ENCODE data around the gene YPEL2. TPM values are rescaled to one million over a fixed set of nuclear protein-coding genes. Genes with fewer than 3 reads are reported as not detected.
A peak's percentile ranks its signal among the peaks of the same experiment; 100 is the strongest.
"Not testable (repeated sequence)": the region's sequence is repeated elsewhere in the genome, so short reads cannot be mapped to it uniquely, and the experiment has no call there.

YPEL2 gene
- total RNA-seq, 1 donor from 2014 or later = 16.7 TPM

DNA sequence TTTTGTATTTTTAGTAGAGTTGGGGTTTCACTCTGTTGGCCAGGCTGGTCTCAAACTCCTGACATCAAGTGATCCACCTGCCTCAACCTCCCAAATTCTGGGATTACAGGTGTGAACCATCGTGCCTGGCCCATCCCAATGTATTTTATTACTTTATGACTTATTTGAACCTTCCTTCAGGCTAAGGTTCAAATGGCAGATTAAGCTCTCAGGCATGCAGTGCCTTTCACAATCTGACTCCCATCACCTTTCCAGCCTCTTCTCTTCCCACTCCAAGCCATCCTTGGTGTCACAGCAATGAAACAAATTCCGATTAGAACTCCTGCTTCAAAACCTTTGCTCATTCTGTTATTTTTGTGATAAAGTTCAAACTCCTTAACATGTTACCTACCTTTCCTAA lies 26.6 kb upstream of the YPEL2 start:
- TF ChIP-seq POLR2A (IDR thresholded peaks at IDR 0.05) (no peak), POLR2AphosphoS5 (IDR thresholded peaks at IDR 0.05; ENCODE audit: insufficient read depth in 1 of 2, low read depth in 1 of 2) (no peak)
- TF ChIP-seq, protein P1, sequence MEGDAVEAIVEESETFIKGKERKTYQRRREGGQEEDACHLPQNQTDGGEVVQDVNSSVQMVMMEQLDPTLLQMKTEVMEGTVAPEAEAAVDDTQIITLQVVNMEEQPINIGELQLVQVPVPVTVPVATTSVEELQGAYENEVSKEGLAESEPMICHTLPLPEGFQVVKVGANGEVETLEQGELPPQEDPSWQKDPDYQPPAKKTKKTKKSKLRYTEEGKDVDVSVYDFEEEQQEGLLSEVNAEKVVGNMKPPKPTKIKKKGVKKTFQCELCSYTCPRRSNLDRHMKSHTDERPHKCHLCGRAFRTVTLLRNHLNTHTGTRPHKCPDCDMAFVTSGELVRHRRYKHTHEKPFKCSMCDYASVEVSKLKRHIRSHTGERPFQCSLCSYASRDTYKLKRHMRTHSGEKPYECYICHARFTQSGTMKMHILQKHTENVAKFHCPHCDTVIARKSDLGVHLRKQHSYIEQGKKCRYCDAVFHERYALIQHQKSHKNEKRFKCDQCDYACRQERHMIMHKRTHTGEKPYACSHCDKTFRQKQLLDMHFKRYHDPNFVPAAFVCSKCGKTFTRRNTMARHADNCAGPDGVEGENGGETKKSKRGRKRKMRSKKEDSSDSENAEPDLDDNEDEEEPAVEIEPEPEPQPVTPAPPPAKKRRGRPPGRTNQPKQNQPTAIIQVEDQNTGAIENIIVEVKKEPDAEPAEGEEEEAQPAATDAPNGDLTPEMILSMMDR (IDR thresholded peaks at IDR 0.05) = no peak
- H3K36me3 ChIP-seq = no peaks in the 10 kb centered on the region
- H3K4me1 ChIP-seq = no peaks in the 10 kb centered on the region
- DNase-seq (ENCODE audit: extremely low spot score in 2 of 2) = no peak
- no peak overlapping the region for H3K27ac ChIP-seq
- H3K4me3 ChIP-seq = no peak overlapping the region
- H3K27me3 ChIP-seq = no peaks in the 10 kb centered on the region
- intact Hi-C loops (cut with DNase I) = no loop called here
- H3K9me3 ChIP-seq = no peaks in the 10 kb centered on the region

DNA sequence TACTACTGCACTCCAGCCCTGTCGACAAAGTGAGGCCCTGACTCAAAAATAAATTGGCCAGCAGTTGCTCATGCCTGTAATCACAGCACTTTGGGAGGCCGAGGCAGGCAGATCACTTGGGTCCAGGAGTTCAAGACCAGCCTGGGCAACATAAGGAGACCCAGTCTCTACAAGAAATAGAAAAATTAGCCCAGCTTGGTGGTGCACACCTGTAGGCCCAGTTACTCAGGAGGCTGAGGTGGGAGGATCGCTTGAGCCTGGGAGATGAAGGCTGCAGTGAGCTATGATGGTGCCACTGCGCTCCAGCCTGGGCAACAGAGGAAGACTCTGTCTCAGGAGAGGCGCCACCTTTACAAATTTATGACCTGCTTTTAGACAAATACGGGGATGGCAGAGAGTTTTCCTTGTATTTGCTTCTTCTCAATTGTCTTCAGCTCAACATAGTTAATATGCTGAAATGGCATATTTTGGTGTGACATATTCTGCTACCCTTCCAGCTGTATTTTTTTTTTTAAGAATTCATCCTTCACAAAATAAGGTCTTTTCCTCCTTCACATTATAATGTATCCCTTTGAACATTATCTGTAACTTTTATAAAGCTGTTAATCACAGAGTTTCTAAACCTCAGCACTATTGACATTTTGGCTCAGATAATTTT lies 21.1 kb upstream of the YPEL2 start:
- Histone ChIP-seq H3K9me3 (no peaks in the 10 kb centered on the region), H3K4me3 (no peak overlapping the region), H3K36me3 (no peaks in the 10 kb centered on the region), H3K27ac (no peak overlapping the region), H3K27me3 (no peaks in the 10 kb centered on the region), H3K4me1 (no peaks in the 10 kb centered on the region)
- DNase-seq (ENCODE audit: extremely low spot score in 2 of 2) = no peak
- no peak for TF ChIP-seq POLR2A (IDR thresholded peaks at IDR 0.05)
- TF ChIP-seq, protein P1 (IDR thresholded peaks at IDR 0.05) = no peak
- no peak for TF ChIP-seq POLR2AphosphoS5 (IDR thresholded peaks at IDR 0.05; ENCODE audit: insufficient read depth in 1 of 2, low read depth in 1 of 2)
- intact Hi-C loops (cut with DNase I) = no loop called here

DNA sequence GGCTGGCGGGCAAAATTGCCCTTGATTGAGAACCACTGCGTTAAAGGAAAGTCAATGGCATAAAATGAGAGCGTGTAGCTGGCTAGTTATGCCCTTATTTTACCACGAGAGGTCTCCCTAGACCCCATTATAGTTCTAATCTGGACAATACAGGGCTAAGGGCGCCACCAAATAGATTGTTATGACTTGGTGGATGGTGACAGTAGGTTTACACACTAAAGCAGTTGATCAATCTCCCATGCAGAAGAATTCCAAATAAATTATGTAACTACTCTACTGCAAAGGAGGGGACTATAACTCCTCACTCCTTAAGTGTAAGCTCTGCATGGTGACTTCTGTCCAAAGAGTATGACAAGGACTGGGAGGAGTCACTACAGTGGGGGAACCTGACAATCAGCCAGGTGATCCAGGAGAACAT lies 20.4 kb upstream of the YPEL2 start:
- no peaks in the 10 kb centered on the region for H3K27me3 ChIP-seq
- H3K36me3 ChIP-seq = no peaks in the 10 kb centered on the region
- H3K4me1 ChIP-seq = no peaks in the 10 kb centered on the region
- H3K27ac ChIP-seq = no peak overlapping the region
- TF ChIP-seq POLR2A (IDR thresholded peaks at IDR 0.05) = no peak
- peak in 1 of 2 donors; percentile 31 for TF ChIP-seq POLR2AphosphoS5 (IDR thresholded peaks at IDR 0.05; ENCODE audit: insufficient read depth in 1 of 2, low read depth in 1 of 2)
- TF ChIP-seq, protein P1 (IDR thresholded peaks at IDR 0.05) = peak; percentile 81 to 85 (median 84)
- no peak overlapping the region for H3K4me3 ChIP-seq
- intact Hi-C loops (cut with DNase I) = no loop called here
- DNase-seq (ENCODE audit: extremely low spot score in 2 of 2) = no peak
- H3K9me3 ChIP-seq = no peaks in the 10 kb centered on the region

DNA sequence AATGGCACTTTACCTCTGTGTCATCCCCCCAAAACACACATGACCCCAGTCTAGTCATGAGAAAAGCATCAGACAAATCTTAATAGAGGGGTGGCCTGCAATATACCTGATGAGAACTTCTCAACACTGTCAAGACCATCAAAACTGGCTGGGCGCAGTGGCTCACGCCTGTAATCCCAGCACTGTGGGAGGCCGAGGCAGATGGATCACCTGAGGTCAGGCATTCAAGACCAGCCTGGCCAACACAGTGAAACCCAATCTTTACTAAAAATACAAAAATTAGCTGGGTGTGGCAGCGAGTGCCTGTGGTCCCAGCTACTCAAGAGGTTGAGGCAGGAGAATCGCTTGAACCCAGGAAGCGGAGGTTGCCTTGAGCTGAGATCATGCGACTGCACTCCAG lies 19.9 kb upstream of the YPEL2 start:
- intact Hi-C loops (cut with DNase I); DNase-seq (ENCODE audit: extremely low spot score in 2 of 2); H3K9me3 ChIP-seq; H3K36me3 ChIP-seq; H3K27me3 ChIP-seq; H3K4me1 ChIP-seq; H3K27ac ChIP-seq; H3K4me3 ChIP-seq: not testable (repeated sequence)

DNA sequence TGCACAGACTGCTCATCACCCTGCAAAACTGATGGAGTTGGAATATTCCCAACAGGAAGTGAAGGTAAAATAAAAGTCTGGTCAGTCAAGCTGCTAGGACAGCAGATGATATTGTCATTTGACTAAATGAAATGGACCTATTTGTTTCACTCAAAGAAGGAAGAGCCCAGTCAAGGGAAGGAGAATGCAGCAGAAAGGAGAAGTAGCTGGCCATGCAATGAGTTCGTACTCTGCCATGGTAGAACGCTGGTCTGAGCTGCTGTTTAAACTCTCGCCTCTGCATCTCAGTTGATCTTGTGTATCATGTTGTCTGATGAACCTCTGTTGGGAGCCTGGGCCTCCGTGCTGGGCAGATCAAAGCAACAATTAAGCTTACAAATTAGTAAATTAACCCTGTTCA lies 15.6 kb upstream of the YPEL2 start:
- Histone ChIP-seq H3K36me3 (no peaks in the 10 kb centered on the region), H3K4me3 (no peak overlapping the region), H3K27me3 (no peaks in the 10 kb centered on the region), H3K9me3 (no peaks in the 10 kb centered on the region), H3K4me1 (no peaks in the 10 kb centered on the region), H3K27ac (no peak overlapping the region)
- DNase-seq (ENCODE audit: extremely low spot score in 2 of 2) = no peak
- intact Hi-C loops (cut with DNase I) = no loop called here
- TF ChIP-seq, protein P1 (IDR thresholded peaks at IDR 0.05) = no peak
- no peak for TF ChIP-seq POLR2AphosphoS5 (IDR thresholded peaks at IDR 0.05; ENCODE audit: insufficient read depth in 1 of 2, low read depth in 1 of 2)
- TF ChIP-seq POLR2A (IDR thresholded peaks at IDR 0.05) = no peak
